ENCODE data around the gene SCIN. TPM values are rescaled to one million over a fixed set of nuclear protein-coding genes. Genes with fewer than 3 reads are reported as not detected.

The SCIN gene
- total RNA-seq, 1 donor = 4.3 TPM

DNA sequence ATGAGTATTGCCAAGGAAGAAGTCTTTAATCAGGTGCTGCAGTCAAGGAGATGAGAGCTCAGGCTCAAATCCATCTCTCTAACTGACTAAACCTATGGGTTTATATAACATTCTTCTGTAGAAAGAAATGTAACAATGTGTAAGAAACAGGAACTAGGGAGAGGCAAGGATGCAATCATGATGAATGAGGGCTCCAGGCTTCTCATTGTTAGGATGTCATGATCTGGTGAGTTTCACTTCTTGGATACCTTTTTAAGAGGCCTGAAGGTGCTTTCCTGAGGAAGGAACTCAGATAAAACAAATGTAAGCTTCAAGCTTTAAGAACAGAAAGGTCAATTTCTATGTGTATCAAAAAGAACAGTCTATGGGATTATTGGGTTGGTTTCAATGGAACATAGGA is 30.8 kb upstream of the SCIN start:
- DNase-seq (ENCODE audit: low read depth) = no peak
- TF ChIP-seq, protein P1, sequence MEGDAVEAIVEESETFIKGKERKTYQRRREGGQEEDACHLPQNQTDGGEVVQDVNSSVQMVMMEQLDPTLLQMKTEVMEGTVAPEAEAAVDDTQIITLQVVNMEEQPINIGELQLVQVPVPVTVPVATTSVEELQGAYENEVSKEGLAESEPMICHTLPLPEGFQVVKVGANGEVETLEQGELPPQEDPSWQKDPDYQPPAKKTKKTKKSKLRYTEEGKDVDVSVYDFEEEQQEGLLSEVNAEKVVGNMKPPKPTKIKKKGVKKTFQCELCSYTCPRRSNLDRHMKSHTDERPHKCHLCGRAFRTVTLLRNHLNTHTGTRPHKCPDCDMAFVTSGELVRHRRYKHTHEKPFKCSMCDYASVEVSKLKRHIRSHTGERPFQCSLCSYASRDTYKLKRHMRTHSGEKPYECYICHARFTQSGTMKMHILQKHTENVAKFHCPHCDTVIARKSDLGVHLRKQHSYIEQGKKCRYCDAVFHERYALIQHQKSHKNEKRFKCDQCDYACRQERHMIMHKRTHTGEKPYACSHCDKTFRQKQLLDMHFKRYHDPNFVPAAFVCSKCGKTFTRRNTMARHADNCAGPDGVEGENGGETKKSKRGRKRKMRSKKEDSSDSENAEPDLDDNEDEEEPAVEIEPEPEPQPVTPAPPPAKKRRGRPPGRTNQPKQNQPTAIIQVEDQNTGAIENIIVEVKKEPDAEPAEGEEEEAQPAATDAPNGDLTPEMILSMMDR (IDR thresholded peaks at IDR 0.05; ENCODE audit: insufficient read depth, low read depth, low read length) = no peak
- H3K4me3 ChIP-seq (ENCODE audit: low read depth, low read length) = no peak overlapping the region

DNA sequence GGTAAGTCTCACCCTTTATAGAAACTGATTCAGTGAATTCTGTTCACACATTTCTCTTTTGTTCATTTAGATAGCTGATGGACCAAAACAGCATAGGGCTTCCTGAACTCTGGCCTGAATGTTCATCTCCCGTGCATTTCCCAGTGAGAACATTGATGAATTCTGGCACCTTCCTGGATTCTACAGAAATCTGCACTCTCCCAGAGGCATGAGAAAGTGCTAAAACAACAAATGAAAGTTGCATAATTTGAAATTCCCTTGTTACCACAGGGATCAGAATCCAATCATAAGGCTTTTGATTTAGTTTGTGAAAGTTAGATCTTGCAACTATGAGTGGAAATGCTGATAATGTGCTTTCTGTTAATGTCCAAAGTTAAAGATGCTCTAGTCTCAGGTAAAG is 29.7 kb upstream of the SCIN start:
- no peak overlapping the region for H3K4me3 ChIP-seq (ENCODE audit: low read depth, low read length)
- no peak for DNase-seq (ENCODE audit: low read depth)
- TF ChIP-seq, protein P1 (IDR thresholded peaks at IDR 0.05; ENCODE audit: insufficient read depth, low read depth, low read length) = no peak

DNA sequence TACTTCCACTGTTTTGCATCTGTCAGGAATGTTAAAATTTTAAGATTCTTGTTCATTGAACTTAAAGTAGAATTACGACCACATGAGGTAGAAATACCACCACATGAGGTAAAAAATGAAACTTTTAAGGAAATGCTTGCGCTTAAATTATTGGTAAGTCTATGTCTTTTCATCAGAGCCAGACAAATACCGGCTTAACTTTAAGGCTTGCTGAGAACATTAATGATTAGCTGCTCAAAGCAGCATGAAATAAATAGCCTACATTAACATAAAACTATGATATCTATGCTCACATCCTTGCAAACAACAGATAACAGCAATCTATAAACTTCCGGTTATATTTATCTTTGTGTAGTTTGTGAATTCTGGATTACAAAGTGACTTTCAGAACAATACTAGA is 26.9 kb upstream of the SCIN start:
- DNase-seq (ENCODE audit: low read depth) = no peak
- H3K4me3 ChIP-seq (ENCODE audit: low read depth, low read length) = no peak overlapping the region
- TF ChIP-seq, protein P1 (IDR thresholded peaks at IDR 0.05; ENCODE audit: insufficient read depth, low read depth, low read length) = no peak

DNA sequence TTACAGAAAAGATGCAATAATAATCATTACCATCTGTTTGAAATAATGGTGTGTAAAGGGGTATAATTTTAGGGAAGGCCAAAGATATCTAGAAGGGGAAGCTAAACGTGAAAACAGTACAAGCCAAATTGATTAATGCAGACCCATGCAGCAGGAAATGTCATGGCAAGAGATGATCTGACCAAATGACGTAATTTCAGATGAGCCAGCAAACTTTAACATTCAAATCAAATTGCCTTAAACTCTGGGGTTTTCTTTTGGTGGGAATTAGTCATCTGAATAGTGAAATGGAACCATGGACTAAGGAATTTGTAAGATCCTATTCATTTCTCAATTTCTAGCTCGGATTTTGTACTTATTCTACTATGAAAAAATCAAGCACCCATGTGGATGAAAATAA is 21.4 kb upstream of the SCIN start:
- no peak overlapping the region for H3K4me3 ChIP-seq (ENCODE audit: low read depth, low read length)
- no peak for DNase-seq (ENCODE audit: low read depth)
- TF ChIP-seq, protein P1 (IDR thresholded peaks at IDR 0.05; ENCODE audit: insufficient read depth, low read depth, low read length) = no peak

DNA sequence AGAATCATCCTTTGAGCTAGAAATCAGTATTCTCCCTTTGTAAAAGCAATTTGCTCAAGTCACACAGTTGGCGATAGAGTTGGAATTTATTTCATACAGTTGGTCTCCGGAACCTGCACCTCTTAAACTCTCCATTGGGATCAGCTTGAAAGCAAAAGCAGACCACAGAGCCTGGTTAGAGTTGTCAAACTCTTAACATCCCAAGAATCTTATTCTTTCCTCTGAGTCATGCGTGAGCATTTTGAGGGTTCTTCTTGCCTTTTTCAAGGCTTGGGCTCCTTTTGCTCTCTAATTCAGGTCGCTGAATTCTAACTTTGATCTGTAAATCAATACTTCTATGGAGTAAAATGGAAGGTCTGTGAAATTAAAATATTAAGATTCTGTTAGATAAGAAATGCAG is 19.6 kb upstream of the SCIN start:
- no peak for DNase-seq (ENCODE audit: low read depth)
- TF ChIP-seq, protein P1 (IDR thresholded peaks at IDR 0.05; ENCODE audit: insufficient read depth, low read depth, low read length) = no peak
- H3K4me3 ChIP-seq (ENCODE audit: low read depth, low read length) = no peak overlapping the region

DNA sequence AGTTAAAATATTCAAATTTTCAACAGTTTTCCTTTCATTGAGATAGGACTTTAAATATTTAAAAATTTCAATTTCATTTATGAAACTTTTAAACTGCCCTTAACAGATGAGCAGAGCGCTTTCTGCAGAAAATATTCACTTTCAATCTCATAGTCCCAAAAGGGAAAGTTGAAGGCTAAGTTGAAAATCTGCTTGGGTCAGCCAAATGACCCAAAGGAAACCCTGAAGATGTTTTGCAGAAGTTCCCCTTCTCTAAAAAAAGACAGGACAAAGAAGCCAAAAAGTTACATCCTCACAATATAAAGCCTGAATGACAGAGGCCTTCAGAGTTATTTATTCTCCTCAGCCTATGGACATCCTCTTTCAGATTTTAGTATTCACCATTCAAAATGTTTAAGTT is 17.6 kb upstream of the SCIN start:
- TF ChIP-seq, protein P1 (IDR thresholded peaks at IDR 0.05; ENCODE audit: insufficient read depth, low read depth, low read length) = no peak
- DNase-seq (ENCODE audit: low read depth) = no peak

DNA sequence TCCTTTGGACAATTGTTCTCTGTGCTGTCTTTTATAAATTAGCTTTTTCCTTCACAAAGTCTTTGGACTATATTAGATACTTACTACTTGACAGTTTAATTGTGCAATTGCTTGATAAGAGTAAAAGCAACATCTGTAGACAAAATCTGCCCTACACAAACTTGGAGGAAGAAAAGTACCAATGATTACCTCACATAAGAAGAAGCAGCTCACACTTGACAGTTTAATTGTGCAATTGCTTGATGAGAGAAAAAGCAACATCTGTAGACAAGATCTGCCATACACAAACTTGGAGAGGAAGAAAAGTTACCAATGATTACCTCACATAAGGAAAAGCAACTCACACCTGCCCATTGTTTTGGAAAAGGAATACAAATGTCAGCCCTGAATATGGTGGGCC is 17.1 kb upstream of the SCIN start:
- TF ChIP-seq, protein P1 (IDR thresholded peaks at IDR 0.05; ENCODE audit: insufficient read depth, low read depth, low read length) = no peak
- no peak for DNase-seq (ENCODE audit: low read depth)
- H3K4me3 ChIP-seq (ENCODE audit: low read depth, low read length) = no peak overlapping the region

More for the DNA sequence above, 17.6 kb upstream of the SCIN start:
- no peak overlapping the region for H3K4me3 ChIP-seq (ENCODE audit: low read depth, low read length)
